Fibroblast of skin of back (primary cell): ENCODE results near the gene CPLX1. TPM values are rescaled to one million over a fixed set of nuclear protein-coding genes. Genes with fewer than 3 reads are reported as not detected.

ENCODE experiments used
- DNase-seq: peaks from one replicate; pipeline ENCODE4 v3.0.0-alpha.2; 2013
- polyA plus RNA-seq, 2 experiments: library from polyadenylated mRNA; unstranded; fragments of 120-200 nt; gene quantifications; one replicate each; pipeline ENCODE4 v1.2.1, GENCODE V29; 2013; ENCODE audit not compliant: insufficient read length in 2 of 2

The CPLX1 gene
- not detected for polyA plus RNA-seq (2013, experiment 1 of 2; ENCODE audit: insufficient read length)
- polyA plus RNA-seq (2013, experiment 2 of 2; ENCODE audit: insufficient read length) = not detected

DNA sequence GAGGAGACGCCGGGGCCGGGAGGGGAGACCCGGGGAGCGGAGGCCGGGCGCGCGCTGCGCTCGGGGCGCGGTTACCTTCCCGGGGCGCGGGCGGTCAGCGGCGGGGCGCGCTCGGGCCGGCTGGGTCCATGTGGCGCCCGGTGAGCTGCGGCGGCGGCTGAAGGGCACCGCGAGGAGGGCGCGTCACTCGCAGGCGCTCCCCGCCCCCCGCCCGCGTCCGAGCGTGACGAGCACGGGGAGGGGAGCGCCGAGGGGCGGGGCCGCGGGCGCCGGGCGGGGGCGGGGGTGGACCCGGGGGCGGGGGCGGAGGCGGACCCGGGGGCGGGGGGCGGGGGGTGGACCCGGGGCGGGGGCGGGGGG lies at the start of gene CPLX1:
CPLX1 (minus strand) TSS at position 159 of the 360 bp plus-strand sequence. CDS start 1,607 bp downstream, outside the sequence.
- DNase-seq = no peak

DNA sequence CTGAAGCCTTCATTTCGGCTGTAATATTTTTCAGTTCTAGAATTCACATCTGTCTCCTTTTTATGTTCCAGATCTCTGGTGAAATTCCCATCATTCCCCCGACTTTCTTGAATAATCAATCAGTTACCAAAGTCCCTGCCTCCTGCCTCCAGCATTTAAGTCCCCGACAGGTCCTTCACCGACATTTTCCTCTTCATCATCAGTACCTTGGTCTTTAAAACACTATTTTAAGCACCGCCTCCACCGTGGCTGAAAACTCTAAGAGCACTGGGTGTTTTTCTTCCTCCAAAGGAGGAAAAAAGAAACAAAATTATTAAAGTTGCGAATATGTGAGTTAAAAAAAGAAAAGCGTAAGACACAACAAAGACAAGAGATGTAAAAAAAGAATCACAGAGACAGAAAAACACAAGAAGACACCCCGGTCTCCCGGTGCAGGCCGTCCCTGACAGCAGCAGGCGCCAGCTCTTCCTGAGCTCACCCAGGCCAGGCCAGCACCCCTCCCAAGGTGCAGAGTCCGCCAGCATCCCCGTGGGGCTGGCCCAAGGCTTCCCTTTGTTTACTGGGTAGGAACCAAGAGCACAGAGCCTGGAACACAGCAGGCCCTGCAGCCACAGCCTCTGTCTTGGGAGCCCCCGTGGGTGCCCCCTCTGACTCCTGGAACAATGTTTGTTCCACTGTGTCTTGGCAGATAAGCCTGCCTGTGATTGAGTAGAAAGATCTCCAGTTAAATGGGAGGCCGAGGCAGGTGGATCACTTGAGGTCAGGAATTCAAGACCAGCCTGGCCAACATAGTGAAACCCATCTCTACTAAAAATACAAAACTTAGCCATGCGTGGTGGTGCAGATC lies 49.3 kb upstream of the CPLX1 start:
- DNase-seq = no peak

DNA sequence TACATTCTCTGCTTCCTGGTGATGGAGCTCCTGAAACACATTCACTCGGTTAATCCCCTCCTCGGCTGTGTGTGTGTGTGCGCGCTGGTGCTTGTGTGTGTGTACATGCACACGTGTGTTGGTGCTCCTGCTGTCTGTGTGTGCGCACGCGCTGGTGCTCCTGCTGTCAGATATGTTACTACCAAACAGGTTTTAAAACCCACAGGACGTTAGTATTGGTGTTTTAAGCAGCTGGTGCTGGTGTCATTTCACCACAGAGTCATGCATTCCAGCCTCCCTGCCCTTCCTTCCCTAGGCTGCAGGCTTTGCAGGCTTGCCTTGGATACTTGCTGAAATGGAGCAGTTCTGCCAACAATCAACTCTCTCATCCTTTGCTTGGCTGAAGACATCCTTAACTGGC lies 48.1 kb upstream of the CPLX1 start:
- no peak for DNase-seq

DNA sequence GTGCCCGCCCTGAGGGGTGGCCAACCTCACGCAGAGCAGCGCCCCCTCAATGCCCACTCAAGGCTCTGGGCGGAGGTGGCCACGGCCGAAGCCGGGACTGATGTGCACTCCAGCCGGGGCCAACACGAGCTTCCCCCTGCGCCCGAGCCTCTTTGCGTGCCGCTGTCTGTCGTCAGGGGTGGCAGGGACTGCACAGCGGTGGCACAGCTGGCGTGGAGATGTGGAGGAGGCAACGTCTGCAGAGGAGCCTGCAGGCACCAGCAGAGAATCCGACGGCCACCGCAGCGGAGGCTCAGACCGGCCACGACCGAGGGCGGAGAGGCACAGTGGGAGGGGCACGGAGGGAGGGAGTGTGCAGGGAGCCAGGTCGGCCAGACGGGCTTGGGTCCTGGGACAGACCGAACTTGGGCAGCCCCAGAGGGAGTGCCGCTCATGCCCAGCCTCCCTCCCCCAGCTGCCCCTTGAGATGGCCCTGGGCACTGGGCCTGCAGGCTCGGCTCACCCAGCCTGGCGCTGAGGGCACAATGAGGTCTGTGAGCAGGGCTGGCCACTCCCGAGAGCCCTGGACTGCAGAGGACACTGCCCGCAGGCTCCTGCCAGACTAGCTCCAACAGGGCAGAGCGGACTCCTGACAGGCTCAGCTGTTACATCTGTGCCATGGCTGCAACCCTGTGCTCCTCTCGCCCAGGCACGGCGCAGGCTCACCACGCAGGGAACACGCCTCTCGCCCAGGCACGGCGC lies 46.5 kb upstream of the CPLX1 start:
- DNase-seq = no peak

DNA sequence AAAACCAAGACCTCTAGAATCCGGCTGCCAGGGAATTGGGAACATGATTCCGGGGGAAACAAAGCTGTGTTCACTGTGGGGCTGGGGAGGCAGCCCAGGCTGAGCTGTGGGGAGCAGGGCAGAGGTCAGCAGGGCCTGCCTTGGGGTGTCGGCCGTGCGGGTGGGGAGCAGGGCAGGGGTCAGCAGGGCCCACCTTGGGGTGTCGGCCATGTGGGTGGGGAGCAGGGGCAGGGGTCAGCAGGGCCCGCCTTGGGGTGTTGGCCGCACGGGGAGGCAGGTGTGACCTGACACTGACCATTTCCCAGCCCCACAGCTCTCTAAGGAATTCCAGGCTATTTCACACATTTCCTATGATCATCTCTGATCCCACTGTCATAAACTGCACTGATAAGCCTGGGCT lies 45.6 kb upstream of the CPLX1 start:
- DNase-seq = no peak

DNA sequence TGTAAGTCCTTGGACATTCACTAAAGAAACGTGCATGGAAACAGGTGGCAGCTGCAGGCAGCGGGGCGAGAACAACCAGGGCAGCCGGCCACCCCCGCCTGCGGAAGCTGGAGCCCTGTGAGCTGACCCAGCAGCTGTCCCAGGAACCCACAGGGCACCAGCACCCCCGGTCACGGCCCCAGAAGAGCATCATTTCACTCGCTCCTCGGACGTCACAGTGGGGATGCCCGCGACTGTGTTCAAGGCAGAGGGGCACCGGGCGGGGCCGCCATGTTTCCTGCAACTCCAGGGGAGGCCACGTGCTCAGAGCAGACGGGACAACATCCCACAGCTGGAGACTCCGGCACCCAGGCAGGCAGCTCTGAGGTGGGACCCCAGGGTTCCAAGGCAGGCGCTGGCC lies 45.0 kb upstream of the CPLX1 start:
- DNase-seq = no peak

DNA sequence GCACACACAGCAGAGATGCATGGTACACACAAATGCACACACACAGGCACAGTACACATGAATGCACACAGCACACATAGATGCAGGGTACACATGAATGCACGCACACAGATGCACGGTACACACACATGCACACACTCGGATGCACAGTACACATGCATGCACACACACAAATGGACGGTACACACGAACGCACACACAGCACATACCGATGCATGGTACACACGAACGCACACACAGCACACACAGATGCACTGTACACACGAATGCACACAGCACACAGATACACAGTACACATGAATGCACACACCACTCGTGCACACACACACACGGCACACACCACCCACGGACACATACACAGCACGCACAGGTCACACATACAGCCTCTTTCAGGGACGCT lies 43.8 kb upstream of the CPLX1 start:
- DNase-seq = no peak

DNA sequence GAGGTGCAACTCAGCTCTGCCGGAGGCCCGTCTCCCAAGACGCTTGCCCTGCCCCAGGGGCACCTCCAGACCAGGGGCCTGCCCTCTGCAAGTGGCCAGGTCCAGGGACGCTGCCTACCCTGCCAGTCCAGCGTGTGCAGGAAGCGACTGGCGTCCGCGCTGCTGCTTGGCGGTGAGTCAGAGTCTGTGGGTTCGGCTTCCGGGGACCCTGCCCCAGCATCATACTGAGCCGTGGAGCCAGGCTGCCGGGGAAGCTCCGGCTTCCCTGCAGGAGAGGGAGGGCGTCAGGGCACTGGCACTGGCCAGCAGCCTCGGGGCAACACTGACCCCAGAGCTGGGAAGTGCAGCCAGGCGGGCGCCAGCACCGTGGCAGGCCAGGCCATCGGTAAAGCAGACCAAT lies 42.5 kb upstream of the CPLX1 start:
- DNase-seq = no peak

DNA sequence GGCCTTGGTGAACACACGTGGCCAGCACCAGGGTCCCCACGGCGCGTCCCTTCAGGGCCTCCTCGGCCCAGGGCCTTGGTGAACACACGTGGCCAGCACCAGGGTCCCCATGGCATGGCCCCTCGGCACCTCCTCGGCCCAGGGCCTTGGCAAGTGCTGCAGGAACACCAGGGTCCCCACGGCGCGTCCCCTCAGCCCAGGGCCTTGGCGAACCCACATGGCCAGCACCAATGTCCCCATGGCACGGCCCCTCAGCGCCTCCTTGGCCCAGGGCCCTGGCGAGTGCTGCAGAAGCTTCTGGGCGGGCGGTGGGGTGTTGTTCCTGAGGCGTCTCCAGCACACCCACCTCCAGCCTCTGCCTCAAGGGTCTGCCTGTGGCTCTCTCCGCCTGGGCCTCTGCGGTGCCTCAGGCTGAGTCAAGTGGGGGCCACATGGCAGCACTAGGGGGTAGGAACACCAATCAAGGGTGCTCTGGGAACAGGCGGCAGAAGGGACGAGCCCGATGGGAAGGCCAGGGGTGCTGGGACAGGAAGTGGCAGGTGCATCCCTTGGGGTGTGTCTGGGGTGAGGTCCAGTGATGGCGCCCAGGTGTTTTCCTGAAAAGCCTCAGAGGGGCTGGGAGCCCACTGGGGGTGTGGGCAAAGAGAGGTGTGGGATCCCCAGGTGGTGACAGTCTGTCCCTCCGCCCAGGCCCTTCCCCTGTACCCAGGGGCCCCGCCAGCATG lies 41.8 kb upstream of the CPLX1 start:
- no peak for DNase-seq

DNA sequence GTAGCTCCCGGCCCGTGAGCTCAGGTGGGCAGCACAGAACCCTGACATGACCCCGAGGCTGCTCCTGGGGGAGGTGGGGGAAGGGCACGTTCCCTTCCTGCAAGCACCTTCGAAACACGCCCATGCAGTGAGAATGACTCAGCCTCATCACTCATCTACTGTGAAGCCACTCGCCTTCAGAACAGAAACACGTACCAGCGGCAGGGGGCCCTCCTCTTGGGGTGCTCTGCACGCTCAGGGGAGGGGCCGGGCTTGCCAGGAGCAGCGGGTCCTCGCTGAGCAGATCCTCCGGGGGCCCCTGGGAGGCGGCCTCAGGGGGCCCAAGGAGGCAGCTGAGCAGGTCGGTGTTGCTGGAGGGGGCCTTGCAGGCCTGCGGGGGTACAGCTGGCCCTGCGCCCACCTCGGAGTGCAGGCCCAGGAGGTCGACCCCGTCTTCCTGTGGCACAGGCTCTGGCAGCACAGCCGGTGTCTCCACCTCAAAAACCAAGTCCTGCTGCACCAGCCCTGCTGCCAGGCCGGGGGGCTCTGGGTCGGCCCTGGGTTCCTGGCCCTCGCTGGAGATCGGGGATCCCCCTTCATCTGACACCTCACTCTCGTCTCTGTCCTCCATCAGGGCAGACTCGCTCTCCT lies 40.9 kb upstream of the CPLX1 start:
- DNase-seq = no peak

DNA sequence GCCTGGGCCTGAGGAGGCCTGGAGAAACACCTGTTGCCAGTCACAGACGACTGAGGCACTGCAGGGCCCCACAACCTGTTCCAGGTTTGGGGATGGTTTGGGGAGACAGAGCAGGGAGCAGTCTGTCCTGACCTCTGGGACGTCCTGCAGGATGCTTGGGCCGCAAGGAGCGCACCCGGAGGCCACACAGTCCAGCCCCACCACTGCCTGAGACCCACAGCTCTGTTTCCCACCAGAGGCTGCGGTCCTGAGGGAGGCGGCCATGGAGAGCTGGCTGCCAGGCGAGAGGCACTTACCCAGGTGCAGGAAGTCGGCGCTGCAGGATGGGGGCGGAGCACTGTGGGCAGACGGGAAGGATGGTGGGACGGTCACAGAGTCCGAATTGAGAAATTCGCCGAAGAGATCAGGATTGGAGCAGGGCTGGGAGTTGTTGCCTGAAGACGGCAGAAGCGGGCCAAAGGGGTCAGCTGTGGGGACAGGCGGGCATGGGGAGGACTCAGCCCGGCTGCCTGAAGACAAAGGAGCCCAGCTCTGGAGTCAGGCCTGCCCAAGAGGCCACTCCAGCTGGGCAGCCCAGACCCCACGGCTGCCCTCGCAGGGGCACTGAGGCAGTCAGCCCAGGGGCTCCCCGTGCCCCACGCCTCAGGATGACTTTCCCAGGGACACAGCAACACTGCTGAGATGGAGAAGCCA lies 40.3 kb upstream of the CPLX1 start:
- no peak for DNase-seq

DNA sequence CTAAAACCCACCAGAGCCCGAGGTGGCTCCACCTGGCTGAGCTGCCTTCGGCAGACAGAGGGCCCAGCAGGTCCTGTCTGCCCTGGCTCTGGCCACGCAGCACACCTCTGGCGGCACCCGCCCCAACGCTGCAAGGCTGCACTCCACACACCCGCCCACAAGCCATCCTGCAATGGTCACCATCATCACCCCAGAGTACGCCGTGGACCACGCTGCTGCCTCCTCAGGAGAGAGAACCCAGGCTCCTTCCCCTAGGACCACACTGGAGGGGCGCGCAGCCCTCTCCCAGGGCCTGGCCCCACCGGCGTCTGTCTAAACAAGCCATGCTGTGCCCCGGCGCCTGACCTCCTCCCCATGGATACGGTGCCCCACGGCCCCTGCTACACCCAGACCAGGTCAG lies 39.6 kb upstream of the CPLX1 start:
- DNase-seq = no peak

DNA sequence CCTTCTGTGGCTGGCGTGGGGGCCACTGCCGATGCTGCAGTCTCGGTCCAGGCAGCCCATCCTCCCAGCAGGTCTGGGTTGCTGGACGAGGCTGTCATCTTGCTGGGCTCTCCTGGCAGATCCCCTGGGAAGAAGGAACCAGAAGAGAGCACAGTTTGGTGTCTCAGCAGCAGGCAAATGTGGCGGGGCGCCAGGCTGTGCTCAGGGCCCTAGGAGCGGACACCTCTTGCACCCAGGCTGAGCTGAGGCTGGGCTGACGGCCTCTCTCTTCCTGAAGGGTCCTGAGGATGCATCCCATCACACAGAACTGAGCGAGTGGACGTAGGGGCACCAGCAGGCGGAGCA lies 39.2 kb upstream of the CPLX1 start:
- no peak for DNase-seq

DNA sequence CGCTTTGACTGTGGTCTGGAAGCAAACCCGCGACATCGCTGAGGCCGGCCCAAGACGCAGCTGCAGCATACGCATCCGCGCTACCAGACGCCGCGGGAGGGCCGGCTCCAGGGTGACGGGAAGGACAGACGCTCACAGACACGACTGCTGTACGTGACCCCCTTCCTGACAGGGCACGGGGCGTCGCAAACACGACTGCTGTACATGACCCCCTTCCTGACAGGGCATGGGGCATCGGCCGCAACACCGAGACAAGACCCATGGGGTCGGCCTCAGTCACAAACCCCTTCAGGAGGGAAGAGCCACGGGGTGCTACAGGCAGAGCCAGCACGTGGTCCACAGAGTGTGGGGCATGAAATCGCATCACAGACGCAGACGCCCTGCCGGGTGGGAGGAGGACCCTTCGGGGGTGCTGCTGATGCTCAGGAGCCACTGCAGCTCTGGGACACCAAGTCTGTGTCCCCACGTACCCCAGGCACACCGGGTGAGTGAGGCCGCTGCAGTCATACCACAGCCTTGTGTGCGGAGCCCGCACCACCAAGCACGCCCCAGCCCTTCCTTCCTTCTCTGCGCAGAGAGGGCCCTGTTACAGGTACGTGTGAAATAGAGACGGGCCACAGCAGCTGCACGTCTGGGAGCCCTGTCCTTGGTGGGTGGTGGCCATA lies 38.7 kb upstream of the CPLX1 start:
- DNase-seq = no peak

DNA sequence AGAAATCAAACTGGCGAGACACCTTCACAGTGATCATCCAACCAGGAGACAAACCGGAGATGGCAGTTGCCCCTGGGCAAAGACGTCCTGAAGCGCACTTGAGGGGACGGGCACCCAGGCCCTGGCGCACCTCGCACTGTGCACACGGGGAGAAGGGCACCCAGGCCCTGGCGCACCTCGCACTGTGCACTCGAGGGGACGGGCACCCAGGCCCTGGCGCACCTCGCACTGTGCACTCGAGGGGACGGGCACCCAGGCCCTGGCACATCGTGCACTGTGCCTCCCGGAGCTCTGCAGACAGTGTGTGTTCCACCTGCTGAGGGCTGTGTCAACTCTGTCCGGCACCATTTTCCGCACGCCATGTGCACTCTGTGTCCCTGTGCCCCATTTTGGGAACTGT lies 34.6 kb upstream of the CPLX1 start:
- no peak for DNase-seq

DNA sequence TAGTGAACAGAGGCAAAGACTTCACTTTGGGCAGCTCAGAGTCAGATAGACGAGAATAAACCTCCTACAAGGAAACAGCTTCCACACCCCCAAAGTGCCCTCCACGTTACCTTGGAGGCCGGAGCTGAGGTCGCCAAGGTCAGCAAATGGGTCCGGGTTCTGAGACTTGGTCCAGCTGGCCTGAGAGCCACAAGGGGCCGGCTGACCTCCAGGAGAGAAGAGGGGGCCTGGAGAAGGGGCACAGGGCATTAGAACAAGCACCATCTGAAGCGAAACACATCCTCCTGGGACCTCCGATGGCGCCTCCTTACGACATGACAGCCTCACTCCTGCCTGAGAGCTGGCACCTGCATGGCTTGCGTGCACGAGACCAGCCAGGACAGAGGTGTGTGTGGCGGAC lies 33.6 kb upstream of the CPLX1 start:
- no peak for DNase-seq

DNA sequence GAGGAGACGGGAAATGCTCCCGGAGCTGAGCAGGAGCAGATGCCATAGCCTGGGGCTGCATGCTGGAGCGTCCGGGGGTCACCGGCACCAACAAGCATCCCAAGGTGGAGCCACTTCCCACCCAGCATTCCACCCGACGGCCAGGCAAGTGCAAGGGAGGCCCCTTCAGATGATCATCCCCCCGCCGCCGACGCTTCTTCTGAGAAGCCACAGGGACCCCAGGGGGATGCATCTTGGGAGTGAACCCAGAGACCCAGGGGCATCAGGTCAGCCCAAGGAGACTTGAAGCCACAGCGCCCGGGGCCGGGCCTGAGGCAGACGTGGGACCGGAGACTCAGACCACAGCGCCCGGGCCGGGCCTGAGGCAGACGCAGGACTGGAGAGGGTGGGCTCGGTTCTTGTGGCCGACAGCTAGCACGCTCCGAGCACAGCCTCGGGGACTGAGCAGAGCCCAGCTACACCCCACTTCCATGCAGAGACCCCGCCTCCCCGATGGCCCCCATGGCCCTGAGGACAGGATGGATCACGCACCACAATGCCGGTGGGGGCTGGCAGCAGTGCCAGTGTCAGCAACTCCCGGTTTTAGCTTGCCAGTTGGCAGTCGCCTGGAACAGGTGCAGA lies 33.0 kb upstream of the CPLX1 start:
- DNase-seq = no peak

DNA sequence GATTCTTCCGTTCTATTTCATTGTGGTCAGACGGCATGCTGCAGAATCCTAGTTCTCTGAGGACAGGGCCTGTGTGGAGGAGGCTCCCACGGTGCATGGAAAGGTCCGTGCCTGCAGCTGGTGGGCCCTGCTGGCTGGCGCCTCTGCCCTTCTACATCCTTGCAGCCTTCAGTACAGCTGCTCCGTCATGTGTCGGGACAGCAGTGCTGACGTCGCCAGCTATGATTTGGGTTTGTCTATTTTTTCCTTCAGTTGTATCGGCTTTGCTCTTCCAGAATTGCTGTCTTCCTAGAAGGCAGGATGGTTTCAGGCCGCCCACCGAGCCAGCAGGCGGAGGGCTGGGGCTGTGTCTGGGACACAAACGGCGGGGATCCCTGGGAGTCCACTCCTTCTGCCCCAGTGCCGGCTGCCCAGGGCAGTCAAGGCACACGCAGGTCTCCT lies 32.1 kb upstream of the CPLX1 start:
- no peak for DNase-seq

DNA sequence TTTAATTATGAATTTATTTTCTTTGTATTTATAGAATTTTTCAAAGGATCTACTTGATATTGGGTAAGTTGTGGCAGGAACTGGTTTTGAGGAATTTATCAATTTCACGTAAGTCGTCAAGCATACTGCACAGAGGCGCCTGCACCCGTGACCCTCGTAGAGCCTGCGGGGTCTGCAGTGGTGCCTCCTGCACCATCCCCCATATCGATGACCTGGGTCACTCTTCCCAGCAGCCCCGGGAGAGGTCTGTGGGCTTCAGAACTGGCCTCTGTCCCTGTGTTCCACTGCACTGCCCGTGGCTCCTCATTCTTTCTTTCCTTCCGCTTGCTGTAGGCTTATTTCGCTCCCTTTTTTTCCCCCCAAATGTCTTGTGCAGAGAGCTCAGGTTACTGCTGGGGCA lies 31.5 kb upstream of the CPLX1 start:
- no peak for DNase-seq

DNA sequence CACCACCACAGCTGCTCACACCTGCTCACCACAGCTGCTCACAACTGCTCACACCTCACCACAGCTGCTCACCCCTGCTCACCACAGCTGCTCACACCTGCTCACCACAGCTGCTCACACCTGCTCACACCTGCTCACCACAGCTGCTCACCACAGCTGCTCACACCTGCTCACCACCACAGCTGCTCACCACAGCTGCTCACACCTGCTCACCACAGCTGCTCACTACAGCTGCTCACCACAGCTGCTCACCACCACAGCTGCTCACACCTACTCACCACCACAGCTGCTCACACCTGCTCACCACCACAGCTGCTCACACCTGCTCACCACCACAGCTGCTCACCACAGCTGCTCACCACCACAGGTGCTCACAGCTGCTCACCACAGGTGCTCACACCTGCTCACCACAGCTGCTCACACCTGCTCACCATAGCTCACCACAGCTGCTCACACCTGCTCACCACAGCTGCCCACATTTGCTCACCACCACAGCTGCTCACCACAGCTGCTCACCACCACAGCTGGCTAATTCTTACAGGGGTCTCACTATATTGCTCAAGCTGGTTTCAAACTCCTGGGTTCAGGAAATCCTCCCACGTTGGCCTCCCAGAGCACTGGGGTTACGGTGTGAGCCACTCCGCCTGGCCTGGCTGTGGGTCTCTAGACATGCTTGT lies 30.4 kb upstream of the CPLX1 start:
- no peak for DNase-seq

DNA sequence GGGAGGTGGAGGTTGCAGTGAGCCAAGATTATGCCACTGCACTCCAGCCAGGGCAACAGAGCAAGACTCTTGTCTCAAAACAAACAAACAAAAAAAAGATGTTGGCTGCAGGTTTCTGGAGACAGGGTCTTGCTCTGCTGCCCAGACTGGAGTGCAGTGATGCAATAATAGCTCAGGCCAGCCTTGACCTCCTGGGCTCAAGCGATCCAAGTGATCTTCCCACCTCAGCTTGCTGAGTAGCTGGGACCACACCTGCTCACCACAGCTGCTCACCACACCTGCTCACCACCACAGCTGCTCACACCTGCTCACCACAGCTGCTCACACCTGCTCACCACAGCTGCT lies 29.9 kb upstream of the CPLX1 start:
- DNase-seq = no peak
